HepG2 (cell line): Measurements from ENCODE around the gene ZNF804B. TPM values are rescaled to one million over a fixed set of nuclear protein-coding genes. Genes with fewer than 3 reads are reported as not detected.

ENCODE experiments used
- ATAC-seq: fragments of 200-7000 bp; cut with Tn5 transposase; 3 replicates; pipeline ENCODE4 v1.9.1; 2020; ENCODE audit warnings: mild to moderate bottlenecking, moderate library complexity
- BruUV-seq: library from RNA; stranded (reverse); fragments of 400-500 nt; replicated peaks from 2 replicates; lab custom pipeline; 2021; lab: Mats Ljungman, UMichigan
- CTCF ChIA-PET: fragments of 300-600 bp; formaldehyde crosslinking; extraction: SDS; loops from one replicate; lab custom pipeline; 2021; ENCODE audit warnings: low total read pairs, inconsistent platforms, low intra/inter-chr PET ratio; lab: Yijun Ruan, JAX
- POLR2A ChIA-PET: fragments of 350-600 bp; sonication (Branson Sonifier 250); formaldehyde crosslinking; loops from one replicate; lab custom pipeline; 2020; ENCODE audit warnings: antibody characterized with exemption, inconsistent platforms; lab: Yijun Ruan, JAX
- DNase-seq: peaks from one replicate; pipeline ENCODE4 v3.0.0-alpha.2; 2015; ENCODE audit warnings: low spot score
- FAIRE-seq: peaks from 3 replicates; lab custom pipeline; 2011; peaks lifted over from hg19 to GRCh38; lab: Jason Lieb, UNC
- H2AFZ ChIP-seq: one replicate; pipeline ENCODE4 v1.6.1; 2011; ENCODE audit warnings: low read length, inconsistent platforms
- H3K27ac ChIP-seq: fragments of 300-600 bp; 3 replicates; pipeline ENCODE4 v1.8.0; 2011; ENCODE audit warnings: mixed run types, mild to moderate bottlenecking, mixed read lengths, low read length, inconsistent platforms; ENCODE audit not compliant: insufficient read depth; ENCODE audit errors: extremely low read length
- H3K27me3 ChIP-seq, 2 experiments: fragments of 200-600 bp in 1 of 2; 2 replicates in 1 of 2; 3 replicates in 1 of 2; pipeline versions ENCODE4 v1.6.0 to v1.8.0; 2011; ENCODE audit warnings: low read length in 2 of 2, mild to moderate bottlenecking in 2 of 2, moderate library complexity in 2 of 2, inconsistent platforms in 1 of 2; ENCODE audit not compliant: insufficient read depth in 2 of 2, control insufficient read depth in 1 of 2
- H3K36me3 ChIP-seq, 2 experiments: fragments of 200-600 bp in 1 of 2; replicated peaks in 1 of 2; 2 replicates in 1 of 2; 3 replicates in 1 of 2; pipeline versions ENCODE4 v1.5.1 to v1.8.0; 2011; ENCODE audit warnings: low read length in 2 of 2, inconsistent platforms in 1 of 2; ENCODE audit not compliant: insufficient read depth in 2 of 2, control insufficient read depth in 1 of 2
- H3K4me1 ChIP-seq: 2 replicates; pipeline ENCODE4 v1.5.1; 2012; ENCODE audit warnings: low read length, inconsistent platforms; ENCODE audit not compliant: insufficient read depth
- H3K4me2 ChIP-seq: 2 replicates; pipeline ENCODE4 v1.6.0; 2011; ENCODE audit warnings: low read depth, low read length, inconsistent platforms
- H3K4me3 ChIP-seq, 3 experiments: fragments of 200-600 bp in 1 of 3; sonication (generic), shearing (Covaris generic) in 1 of 3; replicated peaks in 1 of 3; 2 replicates each; pipeline ENCODE4 v1.5.1; 2011 to 2016; ENCODE audit warnings: low read length in 3 of 3, inconsistent platforms in 2 of 3, low read depth in 2 of 3, mild to moderate bottlenecking in 2 of 3, control low read depth in 1 of 3, mixed read lengths in 1 of 3; ENCODE audit not compliant: insufficient read depth in 1 of 3
- H3K79me2 ChIP-seq: one replicate; pipeline ENCODE4 v1.6.1; 2011; ENCODE audit warnings: low read length, inconsistent platforms; ENCODE audit not compliant: insufficient read depth
- H3K9ac ChIP-seq: 2 replicates; pipeline ENCODE4 v1.6.0; 2011; ENCODE audit warnings: mild to moderate bottlenecking, low read depth, low read length, inconsistent platforms; ENCODE audit not compliant: insufficient read depth
- H3K9me3 ChIP-seq: 2 replicates; pipeline ENCODE4 v1.5.1; 2012; ENCODE audit warnings: mild to moderate bottlenecking, low read length
- H4K20me1 ChIP-seq: 2 replicates; pipeline ENCODE4 v1.6.0; 2011; ENCODE audit warnings: inconsistent platforms, mild to moderate bottlenecking, low read length, moderate library complexity; ENCODE audit not compliant: insufficient read depth
- ATRX ChIP-seq: sonication (generic); formaldehyde crosslinking; IDR thresholded peaks from 2 replicates; pipeline ENCODE4 v1.4.0; 2020; ENCODE audit warnings: missing genetic modification reagents, borderline replicate concordance
- GABPA ChIP-seq, 2 experiments: IDR thresholded peaks; 2 replicates each; pipeline ENCODE4 v1.6.1; 2011 to 2016; ENCODE audit warnings: low read depth in 2 of 2, low read length in 1 of 2, missing biosample characterization in 1 of 2, missing genetic modification characterization in 1 of 2
- GLI4 ChIP-seq: sonication (generic); formaldehyde crosslinking; IDR thresholded peaks from 2 replicates; pipeline ENCODE4 v1.5.1; 2020; ENCODE audit warnings: missing genetic modification reagents, mild to moderate bottlenecking, moderate library complexity, borderline replicate concordance
- MED8 ChIP-seq: sonication (generic); formaldehyde crosslinking; IDR thresholded peaks from 2 replicates; pipeline ENCODE4 v1.8.1; 2023; ENCODE audit warnings: mild to moderate bottlenecking, missing genetic modification reagents; ENCODE audit not compliant: insufficient replicate concordance
- NR2C2 ChIP-seq: sonication (generic); formaldehyde crosslinking; IDR thresholded peaks from 2 replicates; pipeline ENCODE4 v1.4.0; 2020; ENCODE audit warnings: missing genetic modification reagents, mild to moderate bottlenecking, moderate library complexity, borderline replicate concordance
- REL ChIP-seq: sonication (generic); formaldehyde crosslinking; conservative IDR thresholded peaks from 2 replicates; pipeline ENCODE4 v1.8.0; 2022; ENCODE audit warnings: mild to moderate bottlenecking, missing genetic modification reagents, moderate library complexity
- TBX2 ChIP-seq: sonication (generic); formaldehyde crosslinking; IDR thresholded peaks from 2 replicates; pipeline ENCODE4 v1.5.0; 2020; ENCODE audit warnings: missing genetic modification reagents, mild to moderate bottlenecking, borderline replicate concordance
- ZNF484 ChIP-seq: sonication (generic); formaldehyde crosslinking; IDR thresholded peaks from 2 replicates; pipeline ENCODE4 v1.5.1; 2020; ENCODE audit warnings: mild to moderate bottlenecking, low read depth, missing genetic modification reagents, borderline replicate concordance
- ZNF570 ChIP-seq: sonication (generic); formaldehyde crosslinking; IDR thresholded peaks from 2 replicates; pipeline ENCODE4 v1.4.0; 2020; ENCODE audit warnings: mild to moderate bottlenecking, missing genetic modification reagents, borderline replicate concordance
- WGBS: methylation state at CpG from one replicate; pipeline ENCODE4 v1.1.6; 2017; ENCODE audit warnings: low lambda C conversion rate; 5-methylcytosine and 5-hydroxymethylcytosine counted together
- in situ Hi-C: cut with HindIII; loops from 2 replicates; pipeline ENCODE4 v1.10.0; 2017; ENCODE audit warnings: low pct_unique_long_range_greater_than_20kb; ENCODE audit not compliant: extremely low pct_ligation_motif_present
- intact Hi-C: fragments of 100-400 bp; cut with micrococcal nuclease; formaldehyde crosslinking; loops from one replicate; pipeline ENCODE4 v1.10.0; 2022; ENCODE audit not compliant: unreplicated experiment
- polyA plus RNA-seq, 8 experiments: library from polyadenylated mRNA; depleted of rRNA in 3 of 8; stranded (reverse) in 7 of 8; unstranded in 1 of 8; fragments of >200 nt; fragmentation: Illumina TruSeq in 4 of 8; extraction: Trizol in 4 of 8; gene quantifications; 2 replicates each; pipeline versions ENCODE4 v1.2.1 to v1.2.3, GENCODE V29; 2011 to 2016; ENCODE audit warnings: low read depth in 4 of 8, missing spikeins in 1 of 8, mixed read lengths in 1 of 8; ENCODE audit not compliant: insufficient read depth in 1 of 8
- total RNA-seq, 5 experiments: library from RNA; depleted of rRNA; stranded (reverse); fragments of >200 nt; fragmentation: Illumina TruSeq; extraction: Trizol; gene quantifications; 2 replicates each; pipeline ENCODE4 v1.2.3, GENCODE V29; 2016; ENCODE audit warnings: low read depth in 1 of 5
- TF ChIP-seq, protein P1 (sequence below): sonication (generic); formaldehyde crosslinking; IDR thresholded peaks from 2 replicates; pipeline ENCODE4 v1.9.0; 2021; ENCODE audit warnings: mild to moderate bottlenecking, missing genetic modification reagents
- TF ChIP-seq, protein P2 (sequence below): sonication (generic); formaldehyde crosslinking; IDR thresholded peaks from 2 replicates; pipeline ENCODE4 v1.8.1; 2023; ENCODE audit warnings: mild to moderate bottlenecking, missing genetic modification reagents
- TF ChIP-seq, protein P3 (sequence below): sonication (generic); formaldehyde crosslinking; IDR thresholded peaks from 2 replicates; pipeline ENCODE4 v1.9.0; 2021; ENCODE audit warnings: missing genetic modification reagents, mild to moderate bottlenecking, borderline replicate concordance

ZNF804B gene
- total and polyA plus RNA-seq, 2 of the 13 experiments (the other 11 are each of a cell fraction or from before 2014, with no cell fraction given), result not detected

- TF ChIP-seq, protein P1, sequence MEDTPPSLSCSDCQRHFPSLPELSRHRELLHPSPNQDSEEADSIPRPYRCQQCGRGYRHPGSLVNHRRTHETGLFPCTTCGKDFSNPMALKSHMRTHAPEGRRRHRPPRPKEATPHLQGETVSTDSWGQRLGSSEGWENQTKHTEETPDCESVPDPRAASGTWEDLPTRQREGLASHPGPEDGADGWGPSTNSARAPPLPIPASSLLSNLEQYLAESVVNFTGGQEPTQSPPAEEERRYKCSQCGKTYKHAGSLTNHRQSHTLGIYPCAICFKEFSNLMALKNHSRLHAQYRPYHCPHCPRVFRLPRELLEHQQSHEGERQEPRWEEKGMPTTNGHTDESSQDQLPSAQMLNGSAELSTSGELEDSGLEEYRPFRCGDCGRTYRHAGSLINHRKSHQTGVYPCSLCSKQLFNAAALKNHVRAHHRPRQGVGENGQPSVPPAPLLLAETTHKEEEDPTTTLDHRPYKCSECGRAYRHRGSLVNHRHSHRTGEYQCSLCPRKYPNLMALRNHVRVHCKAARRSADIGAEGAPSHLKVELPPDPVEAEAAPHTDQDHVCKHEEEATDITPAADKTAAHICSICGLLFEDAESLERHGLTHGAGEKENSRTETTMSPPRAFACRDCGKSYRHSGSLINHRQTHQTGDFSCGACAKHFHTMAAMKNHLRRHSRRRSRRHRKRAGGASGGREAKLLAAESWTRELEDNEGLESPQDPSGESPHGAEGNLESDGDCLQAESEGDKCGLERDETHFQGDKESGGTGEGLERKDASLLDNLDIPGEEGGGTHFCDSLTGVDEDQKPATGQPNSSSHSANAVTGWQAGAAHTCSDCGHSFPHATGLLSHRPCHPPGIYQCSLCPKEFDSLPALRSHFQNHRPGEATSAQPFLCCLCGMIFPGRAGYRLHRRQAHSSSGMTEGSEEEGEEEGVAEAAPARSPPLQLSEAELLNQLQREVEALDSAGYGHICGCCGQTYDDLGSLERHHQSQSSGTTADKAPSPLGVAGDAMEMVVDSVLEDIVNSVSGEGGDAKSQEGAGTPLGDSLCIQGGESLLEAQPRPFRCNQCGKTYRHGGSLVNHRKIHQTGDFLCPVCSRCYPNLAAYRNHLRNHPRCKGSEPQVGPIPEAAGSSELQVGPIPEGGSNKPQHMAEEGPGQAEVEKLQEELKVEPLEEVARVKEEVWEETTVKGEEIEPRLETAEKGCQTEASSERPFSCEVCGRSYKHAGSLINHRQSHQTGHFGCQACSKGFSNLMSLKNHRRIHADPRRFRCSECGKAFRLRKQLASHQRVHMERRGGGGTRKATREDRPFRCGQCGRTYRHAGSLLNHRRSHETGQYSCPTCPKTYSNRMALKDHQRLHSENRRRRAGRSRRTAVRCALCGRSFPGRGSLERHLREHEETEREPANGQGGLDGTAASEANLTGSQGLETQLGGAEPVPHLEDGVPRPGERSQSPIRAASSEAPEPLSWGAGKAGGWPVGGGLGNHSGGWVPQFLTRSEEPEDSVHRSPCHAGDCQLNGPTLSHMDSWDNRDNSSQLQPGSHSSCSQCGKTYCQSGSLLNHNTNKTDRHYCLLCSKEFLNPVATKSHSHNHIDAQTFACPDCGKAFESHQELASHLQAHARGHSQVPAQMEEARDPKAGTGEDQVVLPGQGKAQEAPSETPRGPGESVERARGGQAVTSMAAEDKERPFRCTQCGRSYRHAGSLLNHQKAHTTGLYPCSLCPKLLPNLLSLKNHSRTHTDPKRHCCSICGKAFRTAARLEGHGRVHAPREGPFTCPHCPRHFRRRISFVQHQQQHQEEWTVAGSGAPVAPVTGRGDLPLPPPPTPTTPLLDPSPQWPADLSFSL (CRISPR knock-in tag), result no peak
- TF ChIP-seq GABPA (IDR thresholded peaks at IDR 0.05; ENCODE audit: low read depth, low read length) (no peak), GABPA (CRISPR knock-in tag; IDR thresholded peaks at IDR 0.05; ENCODE audit: low read depth) (no peak)
- TF ChIP-seq, protein P2, sequence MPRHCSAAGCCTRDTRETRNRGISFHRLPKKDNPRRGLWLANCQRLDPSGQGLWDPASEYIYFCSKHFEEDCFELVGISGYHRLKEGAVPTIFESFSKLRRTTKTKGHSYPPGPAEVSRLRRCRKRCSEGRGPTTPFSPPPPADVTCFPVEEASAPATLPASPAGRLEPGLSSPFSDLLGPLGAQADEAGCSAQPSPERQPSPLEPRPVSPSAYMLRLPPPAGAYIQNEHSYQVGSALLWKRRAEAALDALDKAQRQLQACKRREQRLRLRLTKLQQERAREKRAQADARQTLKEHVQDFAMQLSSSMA (CRISPR knock-in tag), result no peak
- TF ChIP-seq, all 625 proteins: peak for 0
Measured at GRCh38 chr7:88969167-88969566, 209.7 kb downstream of the ZNF804B start (continued).

DNA sequence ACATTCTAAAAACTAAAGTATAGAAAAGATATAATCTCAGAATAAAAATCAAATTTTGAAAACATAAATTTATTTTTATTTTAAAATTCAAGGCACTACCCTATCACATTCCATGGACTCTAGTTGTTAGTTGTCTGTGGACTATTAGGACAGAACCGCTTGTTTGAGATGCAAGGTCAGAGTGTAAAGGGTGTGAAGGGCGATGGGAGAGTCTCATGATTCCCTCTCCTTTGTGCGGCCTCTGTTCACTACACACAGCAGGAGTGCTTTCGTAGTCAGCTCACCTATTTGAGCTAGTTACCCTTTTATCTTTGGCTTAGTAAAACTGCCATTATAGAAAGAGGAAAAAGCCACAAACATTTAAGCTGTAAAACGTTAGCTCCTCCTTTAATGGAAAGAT lies 225.8 kb downstream of the ZNF804B start:
- WGBS, result 6% methylated on average over 5 of the region's 5 CpGs
- Histone ChIP-seq H3K79me2 (no peaks in the 10 kb centered on the region), H3K27ac (no peak overlapping the region), H3K27me3 (no peaks in the 10 kb centered on the region), H3K4me2 (no peak overlapping the region), H3K4me3 (no peak overlapping the region), H4K20me1 (no peaks in the 10 kb centered on the region), H3K4me1 (no peaks in the 10 kb centered on the region), H3K36me3 (no peaks in the 10 kb centered on the region), H2AFZ (no peak overlapping the region), H3K9me3 (no peaks in the 10 kb centered on the region), H3K9ac (no peak overlapping the region)
- intact Hi-C loops, result no loop called here
- FAIRE-seq (no peak), ATAC-seq (no peak), DNase-seq (no peak)
- no TSS peak for BruUV-seq
- CTCF ChIA-PET, result no interaction called here
- in situ Hi-C loops, result no loop called here
- POLR2A ChIA-PET, result no interaction called here
- TF ChIP-seq ZNF484 (no peak), MED8 (CRISPR knock-in tag) (no peak), REL (CRISPR knock-in tag) (no peak), ZNF570 (no peak), TBX2 (CRISPR knock-in tag) (no peak), NR2C2 (CRISPR knock-in tag) (no peak), ATRX (CRISPR knock-in tag) (no peak), GLI4 (CRISPR knock-in tag) (no peak)
- TF ChIP-seq, protein P3, sequence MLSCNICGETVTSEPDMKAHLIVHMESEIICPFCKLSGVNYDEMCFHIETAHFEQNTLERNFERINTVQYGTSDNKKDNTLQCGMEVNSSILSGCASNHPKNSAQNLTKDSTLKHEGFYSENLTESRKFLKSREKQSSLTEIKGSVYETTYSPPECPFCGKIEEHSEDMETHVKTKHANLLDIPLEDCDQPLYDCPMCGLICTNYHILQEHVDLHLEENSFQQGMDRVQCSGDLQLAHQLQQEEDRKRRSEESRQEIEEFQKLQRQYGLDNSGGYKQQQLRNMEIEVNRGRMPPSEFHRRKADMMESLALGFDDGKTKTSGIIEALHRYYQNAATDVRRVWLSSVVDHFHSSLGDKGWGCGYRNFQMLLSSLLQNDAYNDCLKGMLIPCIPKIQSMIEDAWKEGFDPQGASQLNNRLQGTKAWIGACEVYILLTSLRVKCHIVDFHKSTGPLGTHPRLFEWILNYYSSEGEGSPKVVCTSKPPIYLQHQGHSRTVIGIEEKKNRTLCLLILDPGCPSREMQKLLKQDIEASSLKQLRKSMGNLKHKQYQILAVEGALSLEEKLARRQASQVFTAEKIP, result no peak
